ENCODE measurements around the gene ALOX5.
"Not testable (repeated sequence)": the region's sequence is repeated elsewhere in the genome, so short reads cannot be mapped to it uniquely, and the experiment has no call there.

ALOX5 gene

DNA sequence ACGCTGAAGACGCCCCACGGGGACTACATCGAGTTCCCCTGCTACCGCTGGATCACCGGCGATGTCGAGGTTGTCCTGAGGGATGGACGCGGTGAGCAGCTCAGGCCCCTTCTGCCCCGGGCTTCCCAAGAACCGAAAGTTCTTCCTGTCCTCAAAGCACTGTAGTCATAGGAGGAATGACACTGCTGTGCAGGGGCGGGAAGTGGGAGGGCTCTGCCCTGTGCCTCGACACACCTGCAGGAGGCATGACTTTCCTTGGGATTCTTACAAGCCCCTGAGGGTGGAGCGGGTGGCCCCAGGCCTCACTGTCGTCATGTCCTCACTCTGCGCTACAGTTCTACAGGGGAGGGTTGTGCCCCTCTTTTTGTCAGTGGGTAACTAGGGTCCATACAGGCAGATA lies 8.6 kb downstream of the ALOX5 start:
- DNase-seq (ENCODE audit: low spot score): no peak
- in situ Hi-C loops (cut with MboI; ENCODE audit: low pct_unique_long_range_greater_than_20kb, low sequenced_read_pairs, unreplicated experiment): no loop called here
- TF ChIP-seq, protein P1, sequence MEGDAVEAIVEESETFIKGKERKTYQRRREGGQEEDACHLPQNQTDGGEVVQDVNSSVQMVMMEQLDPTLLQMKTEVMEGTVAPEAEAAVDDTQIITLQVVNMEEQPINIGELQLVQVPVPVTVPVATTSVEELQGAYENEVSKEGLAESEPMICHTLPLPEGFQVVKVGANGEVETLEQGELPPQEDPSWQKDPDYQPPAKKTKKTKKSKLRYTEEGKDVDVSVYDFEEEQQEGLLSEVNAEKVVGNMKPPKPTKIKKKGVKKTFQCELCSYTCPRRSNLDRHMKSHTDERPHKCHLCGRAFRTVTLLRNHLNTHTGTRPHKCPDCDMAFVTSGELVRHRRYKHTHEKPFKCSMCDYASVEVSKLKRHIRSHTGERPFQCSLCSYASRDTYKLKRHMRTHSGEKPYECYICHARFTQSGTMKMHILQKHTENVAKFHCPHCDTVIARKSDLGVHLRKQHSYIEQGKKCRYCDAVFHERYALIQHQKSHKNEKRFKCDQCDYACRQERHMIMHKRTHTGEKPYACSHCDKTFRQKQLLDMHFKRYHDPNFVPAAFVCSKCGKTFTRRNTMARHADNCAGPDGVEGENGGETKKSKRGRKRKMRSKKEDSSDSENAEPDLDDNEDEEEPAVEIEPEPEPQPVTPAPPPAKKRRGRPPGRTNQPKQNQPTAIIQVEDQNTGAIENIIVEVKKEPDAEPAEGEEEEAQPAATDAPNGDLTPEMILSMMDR (IDR thresholded peaks at IDR 0.05; ENCODE audit: extremely low read depth, insufficient read depth, missing control alignments): no peak

DNA sequence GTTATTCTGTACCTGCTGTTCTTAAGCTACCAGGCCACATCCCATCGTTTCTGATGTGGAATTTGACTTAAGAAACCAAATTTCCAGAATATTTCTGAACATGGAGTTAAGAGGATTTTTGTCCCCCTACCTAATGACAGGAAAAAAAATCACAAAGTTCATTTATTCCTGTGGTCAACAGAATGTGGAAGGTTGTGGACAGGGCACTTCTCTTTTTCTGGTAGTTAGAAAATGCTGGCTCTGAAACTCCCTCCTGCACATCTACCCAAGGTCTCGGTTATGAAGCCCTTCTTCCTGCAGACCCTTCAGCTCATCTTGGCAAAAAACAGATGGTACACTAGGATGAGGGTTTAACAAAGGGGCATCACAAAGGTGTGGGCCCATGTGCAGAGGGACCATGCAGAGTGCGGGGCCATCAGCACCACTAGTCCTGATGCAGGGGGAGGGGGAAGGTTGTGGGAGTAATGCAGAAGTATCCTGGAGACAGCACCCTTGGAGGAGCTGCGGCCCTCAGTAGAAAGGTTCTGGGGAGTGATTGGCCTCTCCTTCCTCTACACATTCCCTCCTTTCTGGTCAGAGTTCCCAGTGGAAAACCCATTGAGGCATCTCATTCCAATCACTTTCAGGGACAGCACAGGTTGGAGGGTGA lies 9.8 kb downstream of the ALOX5 start:
- no peak for DNase-seq (ENCODE audit: low spot score)
- in situ Hi-C loops (cut with MboI; ENCODE audit: low pct_unique_long_range_greater_than_20kb, low sequenced_read_pairs, unreplicated experiment): no loop called here
- TF ChIP-seq, protein P1 (IDR thresholded peaks at IDR 0.05; ENCODE audit: extremely low read depth, insufficient read depth, missing control alignments): no peak

DNA sequence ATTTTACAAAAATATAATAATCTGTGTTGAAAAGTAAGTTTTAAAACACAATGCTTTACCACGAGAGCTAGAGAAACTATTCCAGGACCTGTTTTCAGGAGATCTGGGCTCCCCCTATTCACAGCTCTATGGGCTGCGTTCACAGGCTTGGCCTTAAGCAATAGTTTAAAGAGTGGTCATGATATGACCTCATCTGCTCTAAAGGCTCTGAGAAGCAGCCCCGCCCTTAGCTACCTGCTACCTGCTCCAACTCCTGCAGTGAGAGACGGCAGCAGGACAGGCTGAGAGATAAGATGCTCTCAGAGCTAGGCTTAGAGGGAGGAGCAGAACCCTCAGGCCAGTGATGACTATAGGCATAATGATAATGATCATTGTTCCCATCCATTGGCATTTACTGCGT lies 12.6 kb downstream of the ALOX5 start:
- in situ Hi-C loops (cut with MboI; ENCODE audit: low pct_unique_long_range_greater_than_20kb, low sequenced_read_pairs, unreplicated experiment): no loop called here
- DNase-seq (ENCODE audit: low spot score): no peak
- TF ChIP-seq, protein P1 (IDR thresholded peaks at IDR 0.05; ENCODE audit: extremely low read depth, insufficient read depth, missing control alignments): no peak

DNA sequence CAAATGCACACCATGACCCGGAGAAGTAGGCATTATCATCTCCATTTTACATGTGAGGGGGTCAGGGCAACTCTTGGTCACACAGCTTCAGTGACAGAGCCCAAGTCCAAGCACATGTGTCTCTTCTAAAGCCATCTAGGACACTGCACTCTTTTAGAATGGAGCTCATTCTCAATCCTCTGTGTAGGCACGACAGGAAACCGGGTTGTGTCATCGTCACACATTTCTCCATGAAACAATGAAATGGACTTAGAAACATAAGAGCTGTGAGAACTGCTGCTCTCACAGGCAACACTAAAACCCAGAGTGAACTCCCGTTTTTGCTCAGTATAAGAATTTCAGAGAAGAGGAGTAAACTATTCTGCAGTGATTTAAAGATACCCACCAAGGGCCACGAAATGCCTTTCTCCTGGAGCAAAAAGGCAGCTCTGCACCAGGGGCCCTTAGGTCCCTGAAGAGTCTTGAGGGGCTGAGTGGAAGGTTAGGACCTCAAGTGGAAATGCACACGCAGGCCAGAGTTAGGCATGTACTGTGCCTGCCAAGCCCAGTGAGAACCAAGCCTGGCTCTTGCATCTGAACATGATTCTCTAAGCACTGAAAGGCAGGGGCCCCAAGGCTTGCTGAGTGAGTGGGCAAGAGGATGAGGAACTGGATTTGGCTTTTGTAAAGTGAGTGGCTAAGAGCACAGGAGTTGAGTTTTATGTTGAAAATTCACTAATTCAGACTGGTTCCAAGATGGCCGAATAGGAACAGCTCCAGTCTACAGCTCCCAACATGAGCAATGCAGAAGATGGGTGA lies 13.3 kb downstream of the ALOX5 start:
- TF ChIP-seq, protein P1 (IDR thresholded peaks at IDR 0.05; ENCODE audit: extremely low read depth, insufficient read depth, missing control alignments): no peak
- DNase-seq (ENCODE audit: low spot score): no peak
- in situ Hi-C loops (cut with MboI; ENCODE audit: low pct_unique_long_range_greater_than_20kb, low sequenced_read_pairs, unreplicated experiment): no loop called here

DNA sequence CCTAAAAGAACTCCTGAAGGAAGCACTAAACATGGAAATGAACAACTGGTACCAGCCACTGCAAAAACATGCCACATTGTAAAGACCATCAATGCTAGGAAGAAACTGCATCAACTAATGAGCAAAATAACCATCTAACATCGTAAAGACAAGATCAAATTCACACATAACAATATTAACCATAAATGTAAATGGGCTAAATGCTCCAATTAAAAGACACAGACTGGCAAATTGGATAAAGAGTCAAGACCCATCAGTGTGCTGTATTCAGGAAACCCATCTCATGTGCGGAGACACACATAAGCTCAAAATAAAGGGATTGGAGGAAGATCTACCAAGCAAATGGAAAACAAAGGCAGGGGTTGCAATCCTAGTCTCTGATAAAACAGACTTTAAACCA lies 15.7 kb downstream of the ALOX5 start:
- DNase-seq (ENCODE audit: low spot score); in situ Hi-C loops (cut with MboI; ENCODE audit: low pct_unique_long_range_greater_than_20kb, low sequenced_read_pairs, unreplicated experiment): not testable (repeated sequence)

DNA sequence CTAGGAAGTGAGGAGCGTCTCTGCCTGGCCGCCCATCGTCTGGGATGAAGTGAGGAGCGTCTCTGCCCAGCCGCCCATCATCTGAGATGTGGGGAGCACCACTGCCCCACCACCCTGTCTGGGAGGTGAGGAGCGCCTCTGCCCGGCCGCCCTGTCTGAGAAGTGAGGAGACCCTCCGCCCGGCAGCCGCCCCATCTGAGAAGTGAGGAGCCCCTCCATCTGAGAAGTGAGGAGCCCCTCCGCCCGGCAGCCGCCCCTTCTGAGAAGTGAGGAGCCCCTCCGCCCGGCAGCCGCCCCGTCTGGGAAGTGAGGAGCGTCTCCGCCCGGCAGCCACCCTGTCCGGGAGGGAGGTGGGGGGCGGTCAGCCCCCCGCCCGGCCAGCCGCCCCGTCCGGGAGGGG lies 17.6 kb downstream of the ALOX5 start:
- in situ Hi-C loops (cut with MboI; ENCODE audit: low pct_unique_long_range_greater_than_20kb, low sequenced_read_pairs, unreplicated experiment); DNase-seq (ENCODE audit: low spot score): not testable (repeated sequence)

DNA sequence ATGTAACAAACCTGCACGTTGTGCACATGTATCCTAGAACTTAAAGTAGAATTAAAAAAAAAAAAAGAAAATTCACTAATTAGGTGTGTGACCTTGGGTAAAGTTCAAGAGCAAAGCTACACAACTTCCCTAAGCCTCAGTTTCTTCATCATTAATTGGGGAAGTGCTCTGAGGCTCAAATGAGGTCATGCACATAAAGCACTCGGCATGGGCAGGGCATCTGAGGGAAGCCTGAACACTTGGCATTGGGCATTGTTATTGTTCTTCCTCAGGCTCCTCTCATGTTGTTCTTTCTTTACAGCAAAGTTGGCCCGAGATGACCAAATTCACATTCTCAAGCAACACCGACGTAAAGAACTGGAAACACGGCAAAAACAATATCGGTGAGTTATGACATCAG lies 21.5 kb downstream of the ALOX5 start:
- TF ChIP-seq, protein P1 (IDR thresholded peaks at IDR 0.05; ENCODE audit: extremely low read depth, insufficient read depth, missing control alignments): no peak
- in situ Hi-C loops (cut with MboI; ENCODE audit: low pct_unique_long_range_greater_than_20kb, low sequenced_read_pairs, unreplicated experiment): no loop called here
- no peak for DNase-seq (ENCODE audit: low spot score)
